GM23248 (cell line): Measurements from ENCODE around the gene ZNF212. TPM values are rescaled to one million over a fixed set of nuclear protein-coding genes. Genes with fewer than 3 reads are reported as not detected.

Source experiments
- DNase-seq: peaks from one replicate; pipeline ENCODE4 v3.0.0-alpha.2; 2015
- H2AFZ ChIP-seq: fragments of 200-600 bp; sonication (generic); 2 replicates; pipeline ENCODE4 v1.6.1; 2016; ENCODE audit warnings: antibody characterized with exemption
- H3F3A ChIP-seq: fragments of 200-600 bp; sonication (generic); 2 replicates; pipeline ENCODE4 v1.6.1; 2016; ENCODE audit warnings: mild to moderate bottlenecking, antibody characterized with exemption, mixed run types; ENCODE audit not compliant: insufficient read depth
- H3K27ac ChIP-seq: fragments of 200-600 bp; sonication (generic); 2 replicates; pipeline ENCODE4 v1.5.1; 2016; ENCODE audit warnings: mild to moderate bottlenecking
- H3K27me3 ChIP-seq: fragments of 200-600 bp; sonication (generic); replicated peaks from 2 replicates; pipeline ENCODE4 v1.6.1; 2016; ENCODE audit warnings: mild to moderate bottlenecking; ENCODE audit not compliant: insufficient read depth
- H3K36me3 ChIP-seq: fragments of 200-600 bp; sonication (generic); 2 replicates; pipeline ENCODE4 v1.6.1; 2016; ENCODE audit warnings: low read depth, mild to moderate bottlenecking
- H3K4me1 ChIP-seq: fragments of 200-600 bp; sonication (generic); 2 replicates; pipeline ENCODE4 v1.6.1; 2016; ENCODE audit warnings: mild to moderate bottlenecking; ENCODE audit not compliant: insufficient read depth
- H3K4me2 ChIP-seq: fragments of 200-600 bp; sonication (generic); one replicate; pipeline ENCODE4 v1.6.1; 2016; ENCODE audit warnings: mild to moderate bottlenecking; ENCODE audit not compliant: unreplicated experiment
- H3K4me3 ChIP-seq: fragments of 200-600 bp; sonication (generic); 2 replicates; pipeline ENCODE4 v1.5.1; 2016; ENCODE audit warnings: mild to moderate bottlenecking
- H3K79me2 ChIP-seq: fragments of 200-600 bp; sonication (generic); 2 replicates; pipeline ENCODE4 v1.6.1; 2016; ENCODE audit warnings: mild to moderate bottlenecking; ENCODE audit not compliant: insufficient read depth
- H3K9ac ChIP-seq: fragments of 200-600 bp; sonication (generic); 2 replicates; pipeline ENCODE4 v1.6.1; 2016; ENCODE audit warnings: mild to moderate bottlenecking
- H3K9me2 ChIP-seq: fragments of 200-600 bp; sonication (generic); 2 replicates; pipeline ENCODE4 v1.6.1; 2016; ENCODE audit warnings: mixed run types, mild to moderate bottlenecking, moderate library complexity; ENCODE audit not compliant: insufficient read depth
- H3K9me3 ChIP-seq: fragments of 200-600 bp; sonication (generic); one replicate; pipeline ENCODE4 v1.6.1; 2017; ENCODE audit warnings: low read depth
- H4K20me1 ChIP-seq: fragments of 200-600 bp; sonication (generic); 2 replicates; pipeline ENCODE4 v1.6.0; 2016; ENCODE audit not compliant: insufficient read depth
- EZH2 ChIP-seq: fragments of 200-600 bp; sonication (generic); IDR thresholded peaks from 2 replicates; pipeline ENCODE4 v1.6.1; 2018; ENCODE audit warnings: antibody characterized with exemption, mild to moderate bottlenecking; ENCODE audit not compliant: insufficient read depth, poor library complexity, severe bottlenecking
- EZH2phosphoT487 ChIP-seq: fragments of 200-600 bp; sonication (generic); IDR thresholded peaks from 2 replicates; pipeline ENCODE4 v1.6.1; 2018; ENCODE audit warnings: antibody characterized with exemption, moderate library complexity, mild to moderate bottlenecking, low read depth; ENCODE audit not compliant: insufficient read depth
- WGBS, 2 experiments: methylation state at CpG; one replicate each; pipeline ENCODE4 v1.1.6; 2015 to 2017; ENCODE audit warnings: low lambda C conversion rate in 2 of 2, low coverage in 1 of 2; ENCODE audit errors: missing lambda C conversion rate in 2 of 2; 5-methylcytosine and 5-hydroxymethylcytosine counted together
- in situ Hi-C: fragments of 300-500 bp; cut with MboI; formaldehyde crosslinking; loops from 2 replicates; pipeline ENCODE4 v1.15.0; 2020
- polyA plus RNA-seq: library from polyadenylated mRNA; unstranded; fragments of >200 nt; fragmentation: Nextera tagmentation; extraction: Ambion mirVana; gene quantifications from 2 replicates; pipeline ENCODE4 v1.2.1, GENCODE V29; 2016
- total RNA-seq: library from RNA; depleted of rRNA; stranded (reverse); fragments of >200 nt; shearing (Covaris generic); gene quantifications from 2 replicates; pipeline ENCODE4 v1.2.3, GENCODE V29; 2014

Gene ZNF212
- total and polyA plus RNA-seq, 2 experiments from 2014 or later = 4.1 to 5.3 TPM

DNA sequence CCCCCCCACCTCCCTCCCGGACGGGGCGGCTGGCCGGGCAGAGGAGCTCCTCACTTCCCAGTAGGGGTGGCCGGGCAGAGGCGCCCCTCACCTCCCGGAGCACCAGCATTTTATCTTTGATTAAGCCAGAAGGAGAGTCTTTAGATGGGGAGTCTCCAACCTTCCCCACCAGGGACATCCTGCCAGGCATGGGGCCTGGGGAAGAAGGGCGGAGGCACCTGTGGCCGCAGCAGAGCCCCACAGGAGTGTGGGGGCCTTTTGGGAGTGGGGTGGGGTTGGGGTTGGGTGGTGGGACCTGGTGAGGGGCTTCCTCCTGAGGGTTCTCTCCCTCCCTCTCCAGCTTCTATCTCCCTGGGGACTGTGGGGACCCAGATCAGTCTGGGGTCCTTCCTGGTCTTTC lies 40.7 kb downstream of the ZNF212 start:
- TF ChIP-seq EZH2 (no peak), EZH2phosphoT487 (no peak)
- no peak overlapping the region for H3K27ac ChIP-seq
- H3K4me2 ChIP-seq = no peak overlapping the region
- no peak overlapping the region for H3K9ac ChIP-seq
- H3K36me3 ChIP-seq = peaks cover 9% of the 10 kb centered on the region; the same call in 1 of the 2 replicates
- 89 to 100% methylated on average over 4 to 9 of the region's 9 CpGs for WGBS, 2 experiments
- no peaks in the 10 kb centered on the region for H3K9me3 ChIP-seq
- H4K20me1 ChIP-seq = no peaks in the 10 kb centered on the region
- peaks cover 4% of the 10 kb centered on the region; the same call in 1 of the 2 replicates for H3F3A ChIP-seq
- in situ Hi-C loops = no loop called here
- H3K4me3 ChIP-seq = no peak overlapping the region
- H3K4me1 ChIP-seq = no peaks in the 10 kb centered on the region
- H3K27me3 ChIP-seq = no peaks in the 10 kb centered on the region
- H3K79me2 ChIP-seq = no peaks in the 10 kb centered on the region
- H2AFZ ChIP-seq = no peak overlapping the region
- no peaks in the 10 kb centered on the region for H3K9me2 ChIP-seq
- DNase-seq = no peak

DNA sequence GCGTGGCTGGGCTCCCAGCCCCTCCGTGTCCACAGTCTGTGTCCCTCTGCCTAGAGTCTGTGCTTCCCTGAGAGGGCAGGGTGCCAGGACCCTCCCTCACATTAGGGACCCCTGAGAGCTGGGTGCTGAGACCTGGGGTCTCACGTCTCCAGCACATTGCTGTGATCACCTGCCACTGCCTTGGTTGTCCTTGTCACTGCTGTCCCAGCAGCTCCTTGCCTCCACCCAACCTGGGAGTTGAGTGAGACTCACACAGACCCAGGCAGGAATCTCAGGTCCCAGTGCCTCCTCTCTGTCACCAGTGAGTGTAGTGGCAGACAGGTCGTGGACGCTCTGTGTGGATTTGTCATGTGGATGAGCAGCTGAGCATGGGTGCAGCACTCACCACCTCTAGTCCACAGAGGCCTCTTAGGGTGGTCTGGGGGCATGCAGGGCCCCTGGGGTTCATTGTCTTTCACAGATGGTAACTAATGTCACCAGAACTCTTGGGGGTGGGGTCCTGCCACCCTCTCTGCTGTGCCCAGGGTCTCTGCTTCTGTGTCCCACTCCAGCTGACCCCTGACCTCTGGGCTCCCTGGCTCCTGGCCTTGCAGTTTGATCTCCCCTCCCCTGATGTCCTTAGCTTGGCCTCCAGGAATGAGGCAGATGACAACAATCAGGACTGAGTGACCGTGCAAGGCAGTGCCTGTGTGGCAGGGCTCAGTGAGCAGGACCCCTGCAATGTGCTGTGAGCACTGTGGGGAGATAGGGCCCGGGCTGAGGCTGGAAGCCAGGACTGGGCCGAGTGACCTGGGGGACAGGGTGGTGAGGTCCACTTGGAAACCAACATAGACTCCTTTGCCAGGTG lies 41.4 kb downstream of the ZNF212 start:
- no peak overlapping the region for H3K27ac ChIP-seq
- H3F3A ChIP-seq = peaks cover 4% of the 10 kb centered on the region; the same call in 1 of the 2 replicates
- no peaks in the 10 kb centered on the region for H3K79me2 ChIP-seq
- no peaks in the 10 kb centered on the region for H3K9me2 ChIP-seq
- no peaks in the 10 kb centered on the region for H3K4me1 ChIP-seq
- TF ChIP-seq EZH2phosphoT487 (no peak), EZH2 (no peak)
- no peak overlapping the region for H3K9ac ChIP-seq
- H3K36me3 ChIP-seq = peaks cover 9% of the 10 kb centered on the region; the same call in 1 of the 2 replicates
- H2AFZ ChIP-seq = no peak overlapping the region
- WGBS, 2 experiments = 81 to 85% methylated on average over 8 of the region's 8 CpGs
- no peak for DNase-seq
- H4K20me1 ChIP-seq = no peaks in the 10 kb centered on the region
- no peak overlapping the region for H3K4me3 ChIP-seq
- H3K27me3 ChIP-seq = no peaks in the 10 kb centered on the region
- in situ Hi-C loops = no loop called here
- no peaks in the 10 kb centered on the region for H3K9me3 ChIP-seq
- H3K4me2 ChIP-seq = no peak overlapping the region

DNA sequence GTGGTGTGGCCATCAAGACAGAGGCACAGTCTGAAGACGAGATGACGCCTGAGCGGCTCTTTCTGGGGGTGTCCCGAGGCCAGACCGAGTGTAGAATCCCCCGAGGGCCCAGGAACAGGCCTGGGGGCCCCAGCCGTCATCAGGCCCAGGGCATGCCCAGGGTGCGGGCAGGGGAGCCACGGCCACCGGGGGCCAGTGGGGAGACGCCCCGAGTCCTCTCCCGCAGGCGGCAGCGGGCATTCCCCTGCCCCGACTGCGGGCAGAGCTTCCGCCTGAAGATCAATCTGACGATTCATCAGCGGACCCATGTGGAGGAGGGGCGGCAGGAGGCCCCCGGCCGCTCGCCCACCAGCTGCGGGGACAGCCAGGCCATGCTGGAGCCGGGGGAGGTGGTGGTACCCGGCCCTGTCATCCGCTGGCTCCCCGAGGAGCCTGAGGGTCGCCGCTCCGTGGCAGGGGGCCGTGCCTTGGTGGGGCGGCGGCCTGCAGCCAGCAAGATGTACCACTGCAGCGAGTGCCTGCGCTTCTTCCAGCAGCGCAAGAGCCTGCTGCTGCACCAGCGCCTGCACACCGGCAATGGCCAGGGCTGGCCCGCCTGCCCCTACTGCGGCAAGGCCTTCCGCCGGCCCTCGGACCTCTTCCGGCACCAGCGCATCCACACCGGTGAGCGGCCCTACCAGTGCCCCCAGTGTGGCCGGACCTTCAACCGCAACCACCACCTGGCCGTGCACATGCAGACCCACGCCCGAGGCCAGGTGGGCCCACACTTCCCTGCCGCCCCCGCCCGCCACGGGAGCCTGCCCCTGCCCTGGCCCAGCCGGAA lies 42.3 kb downstream of the ZNF212 start:
- in situ Hi-C loops = no loop called here
- Histone ChIP-seq H3K4me2 (no peak overlapping the region), H3K27ac (no peak overlapping the region), H3K9me2 (no peaks in the 10 kb centered on the region), H3F3A (peaks cover 4% of the 10 kb centered on the region; the same call in 1 of the 2 replicates), H3K79me2 (no peaks in the 10 kb centered on the region), H4K20me1 (no peaks in the 10 kb centered on the region), H3K36me3 (peaks cover 4% of the 10 kb centered on the region; the same call in 1 of the 2 replicates), H3K4me1 (no peaks in the 10 kb centered on the region), H2AFZ (no peak overlapping the region), H3K4me3 (no peak overlapping the region), H3K9me3 (no peaks in the 10 kb centered on the region), H3K27me3 (no peaks in the 10 kb centered on the region), H3K9ac (no peak overlapping the region)
- 88 to 92% methylated on average over 39 to 47 of the region's 59 CpGs for WGBS, 2 experiments
- TF ChIP-seq EZH2 = no peak
- no peak for TF ChIP-seq EZH2phosphoT487
- DNase-seq = no peak

- H3K27ac ChIP-seq = no peak overlapping the region
- H3K9me2 ChIP-seq = no peaks in the 10 kb centered on the region
- H3K79me2 ChIP-seq = no peaks in the 10 kb centered on the region
- H3K36me3 ChIP-seq = peaks cover 1% of the 10 kb centered on the region; the same call in 1 of the 2 replicates
- in situ Hi-C loops = no loop called here
- H2AFZ ChIP-seq = no peak overlapping the region
- H3K9ac ChIP-seq = no peak overlapping the region
- no peaks in the 10 kb centered on the region for H3K9me3 ChIP-seq
- H3K4me2 ChIP-seq = no peak overlapping the region
- H3K4me1 ChIP-seq = no peaks in the 10 kb centered on the region
- H3F3A ChIP-seq = peaks cover 4% of the 10 kb centered on the region; the same call in 1 of the 2 replicates
- H4K20me1 ChIP-seq = no peaks in the 10 kb centered on the region
- TF ChIP-seq EZH2phosphoT487 (no peak), EZH2 (no peak)
- DNase-seq = no peak
- H3K4me3 ChIP-seq = no peak overlapping the region
- WGBS, 2 experiments = 87 to 88% methylated on average over 5 of the region's 5 CpGs
- no peaks in the 10 kb centered on the region for H3K27me3 ChIP-seq
These were observed 42.8 kb downstream of the ZNF212 start for GRCh38 chr7:149282331-149282655.
